OCI-LY3 (cell line): ENCODE measurements around the gene SERPINB13.

Source experiments
- H2AFZ ChIP-seq: fragments of 200-600, 300-600 bp; shearing (Covaris generic); 2 replicates; pipeline ENCODE4 v1.6.0; 2014; ENCODE audit warnings: antibody characterized with exemption, low read depth, low read length
- H3K27ac ChIP-seq: fragments of 200-600, 300-600 bp; sonication (generic); 2 replicates; pipeline ENCODE4 v1.5.1; 2014; ENCODE audit warnings: mild to moderate bottlenecking, low read length, moderate library complexity, mixed read lengths
- H3K27me3 ChIP-seq: fragments of 200-600, 300-600 bp; sonication (generic); 2 replicates; pipeline ENCODE4 v1.6.1; 2014; ENCODE audit warnings: low read depth, low read length, mixed read lengths
- H3K36me3 ChIP-seq: fragments of 200-600, 300-600 bp; sonication (generic); replicated peaks from 2 replicates; pipeline ENCODE3; 2014; ENCODE audit warnings: low read depth, low read length, mixed read lengths
- H3K4me1 ChIP-seq: fragments of 300-600, 200-600 bp; sonication (generic); 2 replicates; pipeline ENCODE4 v1.6.1; 2014; ENCODE audit warnings: low read length, mixed read lengths
- H3K4me2 ChIP-seq: fragments of 200-600, 300-600 bp; sonication (generic); 2 replicates; pipeline ENCODE4 v1.6.1; 2014; ENCODE audit warnings: low read length, mixed read lengths
- H3K4me3 ChIP-seq: fragments of 300-600, 200-600 bp; sonication (generic); 2 replicates; pipeline ENCODE4 v1.5.1; 2014; ENCODE audit warnings: antibody characterized with exemption, mild to moderate bottlenecking, low read length, moderate library complexity
- H3K79me2 ChIP-seq: fragments of 300-600, 200-600 bp; shearing (Covaris generic); 2 replicates; pipeline ENCODE4 v1.6.1; 2014; ENCODE audit warnings: mild to moderate bottlenecking, low read length, mixed read lengths
- H3K9ac ChIP-seq: fragments of 300-600, 200-600 bp; shearing (Covaris generic); 2 replicates; pipeline ENCODE4 v1.6.0; 2014; ENCODE audit warnings: mild to moderate bottlenecking, low read length, moderate library complexity
- H3K9me3 ChIP-seq: fragments of 200-600, 300-600 bp; shearing (Covaris generic); 2 replicates; pipeline ENCODE4 v1.6.1; 2014; ENCODE audit warnings: low read length, mixed read lengths; ENCODE audit not compliant: insufficient read depth
- H4K20me1 ChIP-seq: fragments of 200-600, 300-600 bp; sonication (generic); 2 replicates; pipeline ENCODE4 v1.6.1; 2016; ENCODE audit warnings: low read length, mixed read lengths; ENCODE audit not compliant: insufficient read depth
- CTCF ChIP-seq: fragments of 200-600, 300-600 bp; sonication (generic); IDR thresholded peaks from 2 replicates; pipeline ENCODE4 v1.5.1; 2014; ENCODE audit warnings: antibody characterized with exemption, low read length, low read depth
- EZH2phosphoT487 ChIP-seq: fragments of 200-600 bp; shearing (Covaris generic); IDR thresholded peaks from 2 replicates; pipeline ENCODE4 v1.6.1; 2018; ENCODE audit warnings: antibody characterized with exemption, mixed run types, low read depth

Gene SERPINB13

GRCh38 chr18:63646936-63647335 is 59.8 kb downstream of the SERPINB13 start:
- Histone ChIP-seq H3K27ac (no peak overlapping the region), H3K36me3 (no peaks in the 10 kb centered on the region), H4K20me1 (no peaks in the 10 kb centered on the region), H3K79me2 (no peaks in the 10 kb centered on the region), H3K9me3 (no peaks in the 10 kb centered on the region), H3K4me1 (no peaks in the 10 kb centered on the region), H2AFZ (no peak overlapping the region), H3K4me2 (no peak overlapping the region), H3K4me3 (no peak overlapping the region), H3K9ac (no peak overlapping the region), H3K27me3 (no peaks in the 10 kb centered on the region)
- TF ChIP-seq EZH2phosphoT487 (no peak), CTCF (no peak)

DNA sequence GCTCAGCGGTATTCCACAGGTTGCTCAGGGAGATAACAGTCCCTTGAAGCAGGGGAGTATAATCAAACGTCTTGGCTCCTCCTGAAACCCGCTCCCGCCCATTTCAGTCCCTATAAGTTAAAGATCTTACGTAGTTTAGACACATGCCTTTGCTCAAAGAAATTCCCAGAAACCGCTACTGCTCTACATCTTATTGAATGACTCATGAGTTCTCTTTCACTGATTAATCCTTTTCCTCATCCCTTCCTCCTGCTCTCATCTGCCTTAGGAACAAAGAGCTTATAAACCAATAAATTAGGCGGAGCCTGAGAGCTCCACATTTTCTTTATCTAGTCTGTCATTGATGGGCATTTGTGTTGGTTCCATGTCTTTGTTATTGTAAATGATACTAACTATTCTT is 61.1 kb downstream of the SERPINB13 start:
- Histone ChIP-seq H3K9me3 (no peaks in the 10 kb centered on the region), H3K4me2 (no peak overlapping the region), H3K9ac (no peak overlapping the region), H3K27me3 (no peaks in the 10 kb centered on the region), H2AFZ (no peak overlapping the region), H3K4me3 (no peak overlapping the region), H3K27ac (no peak overlapping the region), H3K4me1 (no peaks in the 10 kb centered on the region), H4K20me1 (no peaks in the 10 kb centered on the region), H3K79me2 (no peaks in the 10 kb centered on the region), H3K36me3 (no peaks in the 10 kb centered on the region)
- TF ChIP-seq EZH2phosphoT487 (no peak), CTCF (no peak)
